ENCODE results near the gene MMP23B.
"Not testable (repeated sequence)": the region's sequence is repeated elsewhere in the genome, so short reads cannot be mapped to it uniquely, and the experiment has no call there.

GRCh38 chr1:1638528-1638927, 6.6 kb downstream of the MMP23B start:
- not testable (repeated sequence) for TF ChIP-seq POLR2A, POLR2AphosphoS5, EP300 (IDR thresholded peaks at IDR 0.05)
- TF ChIP-seq, protein P1, sequence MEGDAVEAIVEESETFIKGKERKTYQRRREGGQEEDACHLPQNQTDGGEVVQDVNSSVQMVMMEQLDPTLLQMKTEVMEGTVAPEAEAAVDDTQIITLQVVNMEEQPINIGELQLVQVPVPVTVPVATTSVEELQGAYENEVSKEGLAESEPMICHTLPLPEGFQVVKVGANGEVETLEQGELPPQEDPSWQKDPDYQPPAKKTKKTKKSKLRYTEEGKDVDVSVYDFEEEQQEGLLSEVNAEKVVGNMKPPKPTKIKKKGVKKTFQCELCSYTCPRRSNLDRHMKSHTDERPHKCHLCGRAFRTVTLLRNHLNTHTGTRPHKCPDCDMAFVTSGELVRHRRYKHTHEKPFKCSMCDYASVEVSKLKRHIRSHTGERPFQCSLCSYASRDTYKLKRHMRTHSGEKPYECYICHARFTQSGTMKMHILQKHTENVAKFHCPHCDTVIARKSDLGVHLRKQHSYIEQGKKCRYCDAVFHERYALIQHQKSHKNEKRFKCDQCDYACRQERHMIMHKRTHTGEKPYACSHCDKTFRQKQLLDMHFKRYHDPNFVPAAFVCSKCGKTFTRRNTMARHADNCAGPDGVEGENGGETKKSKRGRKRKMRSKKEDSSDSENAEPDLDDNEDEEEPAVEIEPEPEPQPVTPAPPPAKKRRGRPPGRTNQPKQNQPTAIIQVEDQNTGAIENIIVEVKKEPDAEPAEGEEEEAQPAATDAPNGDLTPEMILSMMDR (IDR thresholded peaks at IDR 0.05): not testable (repeated sequence)
